Neuronal stem cell (in vitro differentiated cells): ENCODE results near the gene HLA-DOA.

Source experiments
- DNase-seq: peaks from one replicate; pipeline ENCODE4 v3.0.0-alpha.2; 2013; ENCODE audit warnings: low spot score
- H2AFZ ChIP-seq: one replicate; pipeline ENCODE4 v1.6.1; 2013; ENCODE audit warnings: mild to moderate bottlenecking, low read length, inconsistent platforms
- H2AK5ac ChIP-seq: 2 replicates; pipeline ENCODE4 v1.6.1; 2013; ENCODE audit warnings: low read depth, mild to moderate bottlenecking, inconsistent platforms, low read length, moderate library complexity, mixed read lengths
- H2BK120ac ChIP-seq: 2 replicates; pipeline ENCODE4 v1.6.1; 2013; ENCODE audit warnings: low read depth, mild to moderate bottlenecking, inconsistent platforms, low read length, moderate library complexity, mixed read lengths
- H2BK12ac ChIP-seq: one replicate; pipeline ENCODE4 v1.6.1; 2013; ENCODE audit warnings: low read length, inconsistent platforms
- H2BK15ac ChIP-seq: 2 replicates; pipeline ENCODE4 v1.6.1; 2013; ENCODE audit warnings: mild to moderate bottlenecking, low read length, inconsistent platforms, mixed read lengths
- H2BK5ac ChIP-seq: one replicate; pipeline ENCODE4 v1.6.1; 2013; ENCODE audit warnings: inconsistent platforms, mild to moderate bottlenecking, low read length, moderate library complexity
- H3K14ac ChIP-seq: one replicate; pipeline ENCODE4 v1.6.1; 2013; ENCODE audit warnings: low read length, inconsistent platforms
- H3K18ac ChIP-seq: 2 replicates; pipeline ENCODE4 v1.6.1; 2013; ENCODE audit warnings: low read length, inconsistent platforms
- H3K23ac ChIP-seq: 2 replicates; pipeline ENCODE4 v1.6.1; 2013; ENCODE audit warnings: low read depth, mild to moderate bottlenecking, mixed read lengths, low read length, inconsistent platforms; ENCODE audit not compliant: poor library complexity
- H3K27ac ChIP-seq: replicated peaks from 3 replicates; pipeline ENCODE4 v1.5.1; 2013; ENCODE audit warnings: low read length, inconsistent platforms
- H3K27me3 ChIP-seq, 3 experiments: 2 replicates each; pipeline ENCODE4 v1.6.1; 2013; ENCODE audit warnings: low read length in 3 of 3, mild to moderate bottlenecking in 2 of 3, inconsistent platforms in 1 of 3, low read depth in 1 of 3, mixed read lengths in 1 of 3, moderate library complexity in 1 of 3; ENCODE audit not compliant: control insufficient read depth in 3 of 3, insufficient read depth in 3 of 3
- H3K36me3 ChIP-seq, 2 donors: replicated peaks in 1 of 2; 2 replicates each; pipeline ENCODE4 v1.6.1; 2013; ENCODE audit warnings: low read length in 2 of 2; ENCODE audit not compliant: control insufficient read depth in 2 of 2, insufficient read depth in 2 of 2
- H3K4ac ChIP-seq: 2 replicates; pipeline ENCODE4 v1.6.1; 2013; ENCODE audit warnings: inconsistent platforms, mild to moderate bottlenecking, low read length, moderate library complexity
- H3K4me1 ChIP-seq, 2 donors: 1 replicate in 1 of 2; 2 replicates in 1 of 2; pipeline ENCODE4 v1.6.1; 2013; ENCODE audit warnings: low read length in 2 of 2, low read depth in 1 of 2; ENCODE audit not compliant: control insufficient read depth in 2 of 2, insufficient read depth in 1 of 2
- H3K4me2 ChIP-seq: one replicate; pipeline ENCODE4 v1.6.1; 2013; ENCODE audit warnings: mild to moderate bottlenecking, low read length, inconsistent platforms; ENCODE audit not compliant: insufficient read depth, poor library complexity, severe bottlenecking
- H3K4me3 ChIP-seq, 2 donors: 2 replicates each; pipeline ENCODE4 v1.5.1; 2013; ENCODE audit warnings: low read length in 2 of 2, mild to moderate bottlenecking in 2 of 2, inconsistent platforms in 1 of 2, moderate library complexity in 1 of 2
- H3K79me1 ChIP-seq: one replicate; pipeline ENCODE4 v1.6.1; 2013; ENCODE audit warnings: low read depth, mild to moderate bottlenecking, inconsistent platforms, low read length, moderate library complexity
- H3K9ac ChIP-seq: one replicate; pipeline ENCODE4 v1.6.1; 2013; ENCODE audit warnings: mild to moderate bottlenecking, low read depth, low read length, inconsistent platforms; ENCODE audit not compliant: poor library complexity
- H3K9me3 ChIP-seq, 2 donors: replicated peaks in 1 of 2; 2 replicates each; pipeline versions ENCODE3 to v1.6.1; 2013; ENCODE audit warnings: low read length in 2 of 2, mild to moderate bottlenecking in 2 of 2, inconsistent platforms in 1 of 2, low read depth in 1 of 2, mixed read lengths in 1 of 2, moderate library complexity in 1 of 2; ENCODE audit not compliant: control insufficient read depth in 2 of 2, insufficient read depth in 1 of 2
- H4K8ac ChIP-seq: one replicate; pipeline ENCODE4 v1.6.1; 2013; ENCODE audit warnings: low read depth, mild to moderate bottlenecking, inconsistent platforms, low read length, moderate library complexity
- H4K91ac ChIP-seq: one replicate; pipeline ENCODE4 v1.6.1; 2013; ENCODE audit warnings: low read length, low read depth, mild to moderate bottlenecking, inconsistent platforms; ENCODE audit not compliant: poor library complexity
- whole genome bisulfite sequencing, 2 donors: extraction: QIAGEN DNeasy Blood & Tissue Kit; methylation state at CpG; one replicate each; pipeline ENCODE4 v1.1.7; 2013; ENCODE audit warnings: missing lambda C conversion rate in 2 of 2, mixed read lengths in 1 of 2; ENCODE audit not compliant: insufficient read length in 2 of 2, insufficient replicate concordance in 1 of 2; ENCODE audit errors: extremely low coverage in 2 of 2; 5-methylcytosine and 5-hydroxymethylcytosine counted together

HLA-DOA gene

GRCh38 chr6:32969685-32970412, 39.5 kb downstream of the HLA-DOA start:
- no peaks in the 10 kb centered on the region for H3K27me3 ChIP-seq
- peak overlapping the region; percentile 20 for H4K8ac ChIP-seq
- no CpG with 5 or more reads among the region's 19 CpGs for WGBS, 2 donors
- H3K36me3 ChIP-seq: peaks cover 17 to 32% of the 10 kb centered on the region in 2 donors
- peak overlapping the region; percentile 100 for H3K27ac ChIP-seq
- H3K23ac ChIP-seq: peak overlapping the region; percentile 98
- H3K4me3 ChIP-seq: peak overlapping the region; percentile 90 to 92
- H3K9me3 ChIP-seq: no peaks in the 10 kb centered on the region
- H2BK120ac ChIP-seq: peak overlapping the region; percentile 76
- peak overlapping the region; percentile 98 for H2AK5ac ChIP-seq
- H2BK15ac ChIP-seq: peak overlapping the region; percentile 8
- H3K4ac ChIP-seq: peak overlapping the region; percentile 95
- H3K4me2 ChIP-seq: peak overlapping the region; percentile 79
- peak; percentile 86 for DNase-seq
- H4K91ac ChIP-seq: peak overlapping the region; percentile 96
- H2BK12ac ChIP-seq: no peak overlapping the region
- peak overlapping the region; percentile 99 for H2BK5ac ChIP-seq
- H2AFZ ChIP-seq: no peak overlapping the region
- peaks cover 4 to 7% of the 10 kb centered on the region in 2 donors for H3K4me1 ChIP-seq
- peaks cover 3% of the 10 kb centered on the region for H3K79me1 ChIP-seq
- peak overlapping the region; percentile 96 for H3K9ac ChIP-seq
- peak overlapping the region; percentile 59 for H3K14ac ChIP-seq
- peak overlapping the region; percentile 100 for H3K18ac ChIP-seq

- peaks cover 10 to 24% of the 10 kb centered on the region in 2 donors for H3K36me3 ChIP-seq
- peak overlapping the region; percentile 79 for H3K4me2 ChIP-seq
- peaks cover 4 to 7% of the 10 kb centered on the region in 2 donors for H3K4me1 ChIP-seq
- peak overlapping the region; percentile 93 for H2AFZ ChIP-seq
- peak overlapping the region; percentile 100 for H3K18ac ChIP-seq
- H2AK5ac ChIP-seq: peak overlapping the region; percentile 98
- H2BK12ac ChIP-seq: no peak overlapping the region
- peak overlapping the region; percentile 95 for H3K4ac ChIP-seq
- peak overlapping the region; percentile 99 for H2BK5ac ChIP-seq
- H3K9ac ChIP-seq: peak overlapping the region; percentile 96
- H2BK15ac ChIP-seq: peak overlapping the region; percentile 88
- peak overlapping the region; percentile 100 for H3K27ac ChIP-seq
- WGBS, 2 donors: no CpG with 5 or more reads among the region's 40 CpGs
- no peaks in the 10 kb centered on the region for H3K9me3 ChIP-seq
- H4K91ac ChIP-seq: peak overlapping the region; percentile 96
- peak; percentile 87 for DNase-seq
- H3K14ac ChIP-seq: peak overlapping the region; percentile 59
- peaks cover 3% of the 10 kb centered on the region for H3K79me1 ChIP-seq
- peak overlapping the region; percentile 98 for H3K23ac ChIP-seq
- H3K27me3 ChIP-seq: no peaks in the 10 kb centered on the region
- H4K8ac ChIP-seq: peak overlapping the region; percentile 20
- H2BK120ac ChIP-seq: peak overlapping the region; percentile 76
- H3K4me3 ChIP-seq: peak overlapping the region; percentile 90 to 92
Observed at GRCh38 chr6:32968867-32969684, 40.3 kb downstream of the HLA-DOA start.

- H3K9me3 ChIP-seq: no peaks in the 10 kb centered on the region
- H2BK5ac ChIP-seq: peak within 1 kb of the TSS; percentile 99
- no CpG with 5 or more reads among the region's 62 CpGs for WGBS, 2 donors
- H4K8ac ChIP-seq: peak within 1 kb of the TSS; percentile 20
- peaks cover 4 to 7% of the 10 kb centered on the region in 2 donors for H3K4me1 ChIP-seq
- H3K4me2 ChIP-seq: peak within 1 kb of the TSS; percentile 79
- H3K27ac ChIP-seq: peak within 1 kb of the TSS; percentile 100
- H3K27me3 ChIP-seq: no peaks in the 10 kb centered on the region
- peak within 1 kb of the TSS; percentile 93 for H2AFZ ChIP-seq
- peak within 1 kb of the TSS; percentile 98 for H3K23ac ChIP-seq
- H4K91ac ChIP-seq: peak within 1 kb of the TSS; percentile 96
- H3K14ac ChIP-seq: peak within 1 kb of the TSS; percentile 59
- H2AK5ac ChIP-seq: peak within 1 kb of the TSS; percentile 98
- peak within 1 kb of the TSS; percentile 88 for H2BK15ac ChIP-seq
- peak within 1 kb of the TSS; percentile 100 for H3K18ac ChIP-seq
- H3K36me3 ChIP-seq: peaks cover 7 to 16% of the 10 kb centered on the region in 2 donors
- peak within 1 kb of the TSS; percentile 95 for H3K4ac ChIP-seq
- peak within 1 kb of the TSS; percentile 76 for H2BK120ac ChIP-seq
- H3K9ac ChIP-seq: peak within 1 kb of the TSS; percentile 98
- peak within 1 kb of the TSS; percentile 90 to 92 for H3K4me3 ChIP-seq
- peak; percentile 97 for DNase-seq
- peaks cover 3% of the 10 kb centered on the region for H3K79me1 ChIP-seq
- H2BK12ac ChIP-seq: no peak within 1 kb of the TSS
Observed at GRCh38 chr6:32968093-32968866, 41.1 kb downstream of the HLA-DOA start, which contains the start of gene BRD2. Gene BRD2 (plus strand): TSS chr6:32968594. CDS start chr6:32972899, 4,305 bp downstream.
